ENCODE data around the gene VMO1. TPM values are rescaled to one million over a fixed set of nuclear protein-coding genes. Genes with fewer than 3 reads are reported as not detected.

The VMO1 gene
- polyA plus RNA-seq, 3 donors, result 0.39 to 0.74 (median 0.65) TPM

- no peak for DNase-seq
These were observed 21.6 kb downstream of the VMO1 start for GRCh38 chr17:4764595-4764994.

GRCh38 chr17:4759776-4760236, 26.4 kb downstream of the VMO1 start:
- DNase-seq, result no peak

- no peak for DNase-seq
These were observed 32.8 kb downstream of the VMO1 start for GRCh38 chr17:4753392-4753791.

GRCh38 chr17:4751932-4752331, 34.2 kb downstream of the VMO1 start:
- DNase-seq, result no peak

GRCh38 chr17:4750606-4751005, 35.6 kb downstream of the VMO1 start:
- DNase-seq, result no peak

GRCh38 chr17:4748686-4749085, 37.5 kb downstream of the VMO1 start:
- no peak for DNase-seq

GRCh38 chr17:4747847-4748246, 38.3 kb downstream of the VMO1 start:
- no peak for DNase-seq

- DNase-seq, result no peak
These were observed 40.9 kb downstream of the VMO1 start for GRCh38 chr17:4744999-4745969.

- no peak for DNase-seq
These were observed 42.3 kb downstream of the VMO1 start for GRCh38 chr17:4743898-4744297.

GRCh38 chr17:4743216-4743615, 42.9 kb downstream of the VMO1 start:
- no peak for DNase-seq

- no peak for DNase-seq
These were observed 43.5 kb downstream of the VMO1 start for GRCh38 chr17:4742629-4743028.

- no peak for DNase-seq
These were observed 44.0 kb downstream of the VMO1 start for GRCh38 chr17:4742133-4742532.

- no peak for DNase-seq
These were observed 44.6 kb downstream of the VMO1 start for GRCh38 chr17:4741544-4741943.

- DNase-seq, result no peak
These were observed 45.6 kb downstream of the VMO1 start for GRCh38 chr17:4740584-4740983.

GRCh38 chr17:4740025-4740351, 46.2 kb downstream of the VMO1 start:
- DNase-seq, result no peak

GRCh38 chr17:4739122-4740024, 46.8 kb downstream of the VMO1 start, which contains the start of the genes CXCL16 and ZMYND15:
Gene CXCL16, minus strand, starts transcription at chr17:4739928. Its CDS starts 589 bp downstream, at chr17:4739339.
Gene ZMYND15, plus strand, starts transcription at chr17:4739833. Its CDS starts 716 bp downstream, at chr17:4740549.
- peak; percentile 38 for DNase-seq

GRCh38 chr17:4738136-4739121, 47.7 kb downstream of the VMO1 start:
- DNase-seq, result no peak

- no peak for DNase-seq
These were observed 50.1 kb downstream of the VMO1 start for GRCh38 chr17:4735876-4736651.
